Erythroblast (primary cell): Measurements from ENCODE around the gene ABHD4.

Experiments used
- GATA1 ChIP-seq: IDR thresholded peaks from 2 replicates; pipeline ENCODE4 v1.6.1; 2011; ENCODE audit warnings: low read depth, mild to moderate bottlenecking, control low read depth, low read length, moderate library complexity
- POLR2A ChIP-seq: IDR thresholded peaks from 2 replicates; pipeline ENCODE4 v1.6.1; 2011; ENCODE audit warnings: mild to moderate bottlenecking, low read length

DNA sequence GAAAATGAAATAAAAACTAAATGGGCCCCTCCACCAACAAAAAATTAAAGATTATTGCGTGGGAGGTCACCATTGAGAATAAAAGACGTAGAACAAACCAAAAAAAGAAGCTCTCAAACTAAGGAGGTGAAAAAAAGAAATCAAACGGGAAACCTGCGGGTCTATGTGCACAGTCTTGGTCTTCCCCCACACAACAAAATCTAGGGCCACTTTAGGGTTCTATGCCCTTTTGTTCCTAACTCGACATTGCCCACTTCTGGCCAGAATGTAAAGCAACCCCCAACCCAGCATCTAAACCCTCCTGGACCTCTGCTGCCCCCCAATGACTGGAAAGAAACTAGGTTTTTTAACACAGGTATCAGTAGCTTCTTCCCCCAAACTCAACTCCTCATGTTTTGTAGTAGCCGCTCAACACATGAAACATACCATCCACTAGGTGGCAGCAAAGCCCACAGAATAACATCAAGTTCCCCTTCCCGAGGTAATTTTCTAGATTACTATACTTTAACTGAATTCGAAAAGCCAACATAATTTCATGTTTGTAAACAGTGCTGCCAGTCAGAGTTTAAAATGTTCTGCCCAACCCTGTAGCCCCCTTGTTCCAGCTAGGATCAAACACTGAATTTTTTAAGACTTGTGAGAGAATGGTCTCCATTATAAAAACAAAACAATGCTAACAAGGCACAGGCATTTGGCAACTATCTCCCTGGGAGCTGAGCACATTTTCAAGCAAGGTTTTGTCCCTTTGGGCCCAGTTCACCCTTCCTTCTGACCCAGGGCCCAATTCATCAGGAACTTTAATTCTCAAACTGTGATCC is 27.8 kb upstream of the ABHD4 start:
- TF ChIP-seq POLR2A (no peak), GATA1 (no peak)
